GM12891 (cell line): ENCODE data around the gene SELENOW.
"Not testable (repeated sequence)": the region's sequence is repeated elsewhere in the genome, so short reads cannot be mapped to it uniquely, and the experiment has no call there.

Experiments used
- POLR2A ChIP-seq: IDR thresholded peaks from 2 replicates; pipeline ENCODE4 v1.6.1; 2011; ENCODE audit warnings: low read depth, low read length, control low read depth
- POLR2AphosphoS5 ChIP-seq: IDR thresholded peaks from 2 replicates; pipeline ENCODE4 v1.6.1; 2011; ENCODE audit warnings: low read depth, low read length, control low read depth

GRCh38 chr19:47803148-47803547, 24.6 kb downstream of the SELENOW start:
- TF ChIP-seq POLR2A, POLR2AphosphoS5: not testable (repeated sequence)
